GM23338 (cell line): ENCODE results near the gene KIT. TPM values are rescaled to one million over a fixed set of nuclear protein-coding genes. Genes with fewer than 3 reads are reported as not detected.

ENCODE experiments used
- ATAC-seq: fragments of 200-7000 bp; cut with Tn5 transposase; 3 replicates; pipeline ENCODE4 v1.9.1; 2020
- DNase-seq: peaks from one replicate; pipeline ENCODE4 v3.0.0-alpha.2; 2015; ENCODE audit warnings: low spot score
- H2AFZ ChIP-seq: fragments of 200-600 bp; sonication (generic); 2 replicates; pipeline ENCODE4 v1.8.0; 2016; ENCODE audit warnings: antibody characterized with exemption, mild to moderate bottlenecking, moderate library complexity
- H3F3A ChIP-seq: fragments of 200-600 bp; sonication (generic); replicated peaks from 2 replicates; pipeline ENCODE4 v1.8.0; 2017; ENCODE audit warnings: antibody characterized with exemption, mixed run types, low read depth
- H3K27ac ChIP-seq: fragments of 200-600 bp; sonication (generic); 2 replicates; pipeline ENCODE4 v1.6.1; 2016; ENCODE audit warnings: low read depth
- H3K27me3 ChIP-seq: fragments of 200-600 bp; sonication (generic); 2 replicates; pipeline ENCODE4 v1.8.0; 2016; ENCODE audit warnings: mild to moderate bottlenecking, mixed run types, moderate library complexity; ENCODE audit not compliant: insufficient read depth
- H3K36me3 ChIP-seq: fragments of 200-600 bp; sonication (generic); 2 replicates; pipeline ENCODE4 v1.8.0; 2016; ENCODE audit warnings: mild to moderate bottlenecking; ENCODE audit not compliant: insufficient read depth
- H3K4me1 ChIP-seq: fragments of 200-600 bp; sonication (generic); 2 replicates; pipeline ENCODE4 v1.8.0; 2016; ENCODE audit warnings: mild to moderate bottlenecking, moderate library complexity; ENCODE audit not compliant: insufficient read depth
- H3K4me2 ChIP-seq: fragments of 200-600 bp; sonication (generic); 2 replicates; pipeline ENCODE4 v1.7.1; 2017; ENCODE audit warnings: mixed run types
- H3K4me3 ChIP-seq: fragments of 200-600 bp; sonication (generic); 2 replicates; pipeline ENCODE4 v1.6.1; 2016; ENCODE audit warnings: mixed run types
- H3K79me2 ChIP-seq: fragments of 200-600 bp; sonication (generic); replicated peaks from 2 replicates; pipeline ENCODE4 v1.8.0; 2017; ENCODE audit warnings: mild to moderate bottlenecking; ENCODE audit not compliant: insufficient read depth
- H3K9me2 ChIP-seq: fragments of 200-600 bp; sonication (generic); 2 replicates; pipeline ENCODE4 v1.8.0; 2017; ENCODE audit not compliant: insufficient read depth
- H4K20me1 ChIP-seq: fragments of 200-600 bp; sonication (generic); replicated peaks from 2 replicates; pipeline ENCODE4 v1.8.0; 2017; ENCODE audit warnings: mild to moderate bottlenecking; ENCODE audit not compliant: insufficient read depth
- H3K27ac Mint-ChIP-seq: 2 replicates; pipeline ENCODE4 v1.8.0; 2020; ENCODE audit warnings: inconsistent platforms, mild to moderate bottlenecking, moderate library complexity, mixed read lengths
- H3K27me3 Mint-ChIP-seq: 3 replicates; pipeline ENCODE4 v1.8.0; 2022; ENCODE audit warnings: low read depth, mild to moderate bottlenecking, moderate library complexity, mixed read lengths, inconsistent platforms; ENCODE audit not compliant: insufficient read depth, poor library complexity
- H3K36me3 Mint-ChIP-seq: 3 replicates; pipeline ENCODE4 v1.8.0; 2021; ENCODE audit warnings: low read depth, mild to moderate bottlenecking, inconsistent platforms, moderate library complexity, mixed read lengths
- H3K4me1 Mint-ChIP-seq: 3 replicates; pipeline ENCODE4 v1.8.0; 2020; ENCODE audit warnings: mild to moderate bottlenecking, inconsistent platforms, mixed read lengths
- H3K4me3 Mint-ChIP-seq: 3 replicates; pipeline ENCODE4 v1.8.0; 2021; ENCODE audit warnings: moderate library complexity, mild to moderate bottlenecking, inconsistent platforms, mixed read lengths
- H3K9me3 Mint-ChIP-seq: 3 replicates; pipeline ENCODE4 v1.8.0; 2020; ENCODE audit warnings: moderate library complexity, mild to moderate bottlenecking, inconsistent platforms, mixed read lengths
- CREB1 ChIP-seq: fragments of 250-450 bp; sonication (Bioruptor Pico); IDR thresholded peaks from 2 replicates; pipeline ENCODE4 v1.5.0; 2020; ENCODE audit warnings: low read depth, mild to moderate bottlenecking, moderate library complexity
- ETS1 ChIP-seq: IDR thresholded peaks from 2 replicates; pipeline ENCODE4 v1.6.1; 2016; ENCODE audit warnings: antibody characterized with exemption
- EZH2 ChIP-seq: fragments of 200-600 bp; sonication (generic); IDR thresholded peaks from one replicate; pipeline ENCODE4 v1.8.0; 2017; ENCODE audit warnings: antibody characterized with exemption, mild to moderate bottlenecking, low read depth; ENCODE audit not compliant: unreplicated experiment
- POLR2AphosphoS5 ChIP-seq: IDR thresholded peaks from 2 replicates; pipeline ENCODE4 v1.6.1; 2016; ENCODE audit warnings: antibody characterized with exemption, low read depth
- REST ChIP-seq: IDR thresholded peaks from one replicate; pipeline ENCODE4 v1.6.1; 2018; ENCODE audit warnings: antibody characterized with exemption; ENCODE audit not compliant: unreplicated experiment
- ZNF114 ChIP-seq: fragments of 250-450 bp; sonication (Bioruptor Pico); IDR thresholded peaks from 2 replicates; pipeline ENCODE4 v1.5.0; 2020; ENCODE audit warnings: mild to moderate bottlenecking, moderate library complexity
- ZNF331 ChIP-seq: fragments of 250-450 bp; sonication (Bioruptor Pico); IDR thresholded peaks from 2 replicates; pipeline ENCODE4 v1.5.0; 2020; ENCODE audit warnings: low read depth, mild to moderate bottlenecking, moderate library complexity
- polyA plus RNA-seq: library from polyadenylated mRNA; unstranded; fragments of >200 nt; fragmentation: Nextera tagmentation; extraction: Ambion mirVana; gene quantifications from 2 replicates; pipeline ENCODE4 v1.2.1, GENCODE V29; 2016
- total RNA-seq: library from RNA; depleted of rRNA; stranded (reverse); fragments of >200 nt; shearing (Covaris generic); gene quantifications from 2 replicates; pipeline ENCODE4 v1.2.3, GENCODE V29; 2014

Gene KIT
- total and polyA plus RNA-seq, 2 experiments from 2014 or later = 9.0 to 28.4 TPM

- TF ChIP-seq POLR2AphosphoS5 = no peak
- no peak for TF ChIP-seq EZH2
- no peak for TF ChIP-seq ZNF114
- TF ChIP-seq ZNF331 (CRISPR knock-in tag) = no peak
- TF ChIP-seq CREB1 (CRISPR knock-in tag) = no peak
- no peak for TF ChIP-seq REST
- TF ChIP-seq ETS1 = no peak
Measured at GRCh38 chr4:54700986-54701385, 43.2 kb downstream of the KIT start (continued).

- Histone ChIP-seq H2AFZ (no peak overlapping the region), H3F3A (no peaks in the 10 kb centered on the region), H3K27ac (no peak overlapping the region), H3K27me3 (no peaks in the 10 kb centered on the region), H3K36me3 (no peaks in the 10 kb centered on the region; the same call in 1 of the 2 replicates), H3K4me2 (no peak overlapping the region), H3K4me3 (no peak overlapping the region), H4K20me1 (no peaks in the 10 kb centered on the region), H3K9me2 (no peaks in the 10 kb centered on the region), H3K4me1 (peaks cover 4% of the 10 kb centered on the region; the same call in 1 of the 2 replicates), H3K79me2 (no peaks in the 10 kb centered on the region)
- peaks cover 3% of the 10 kb centered on the region; the same call in 2 of the 3 replicates for H3K4me1 Mint-ChIP-seq
- TF ChIP-seq POLR2AphosphoS5 = no peak
- no peak for TF ChIP-seq REST
- TF ChIP-seq ZNF331 (CRISPR knock-in tag) = no peak
- TF ChIP-seq ZNF114 = no peak
- no peaks in the 10 kb centered on the region for H3K9me3 Mint-ChIP-seq
- H3K4me3 Mint-ChIP-seq = no peak overlapping the region
- no peak for ATAC-seq
- peaks cover 1% of the 10 kb centered on the region for H3K27me3 Mint-ChIP-seq
- no peak for DNase-seq
- no peak overlapping the region for H3K27ac Mint-ChIP-seq
- H3K36me3 Mint-ChIP-seq = peaks cover 27% of the 10 kb centered on the region
Measured at GRCh38 chr4:54703182-54703581, 45.4 kb downstream of the KIT start.
